Lower lobe of right lung (tissue), 2 donors: ENCODE results near the gene EIF2B4. TPM values are rescaled to one million over a fixed set of nuclear protein-coding genes. Genes with fewer than 3 reads are reported as not detected.

Experiments
- ATAC-seq, 2 donors: fragments of 200-7000 bp; cut with Tn5 transposase; one replicate each; pipeline ENCODE4 v1.9.1; 2020 to 2022; ENCODE audit warnings: mild to moderate bottlenecking in 2 of 2, moderate library complexity in 2 of 2
- DNase-seq: peaks from one replicate; pipeline ENCODE4 v3.0.0-alpha.2; 2020
- H3K27ac ChIP-seq: fragments of 200-600 bp; one replicate; pipeline ENCODE4 v1.8.0; 2022
- H3K27me3 ChIP-seq: fragments of 200-600 bp; one replicate; pipeline ENCODE4 v1.8.0; 2022; ENCODE audit warnings: low read depth
- H3K36me3 ChIP-seq: fragments of 200-600 bp; one replicate; pipeline ENCODE4 v1.8.0; 2022; ENCODE audit warnings: mild to moderate bottlenecking
- H3K4me1 ChIP-seq: fragments of 200-600 bp; one replicate; pipeline ENCODE4 v1.8.0; 2022
- H3K4me3 ChIP-seq: fragments of 200-600 bp; one replicate; pipeline ENCODE4 v1.8.0; 2022; ENCODE audit warnings: mild to moderate bottlenecking
- H3K9me3 ChIP-seq: fragments of 200-600 bp; one replicate; pipeline ENCODE4 v1.8.0; 2022
- intact Hi-C: fragments of 100-400 bp; cut with DNase I; formaldehyde crosslinking; loops from one replicate; pipeline ENCODE4 v1.11.0; 2022
- total RNA-seq: library from RNA; stranded (reverse); fragmentation: NEBNext Ultra II Directional; extraction: Animal tissue kit (Norgen Biotek cat#: 25700); gene quantifications from one replicate; pipeline ENCODE4 v1.2.1, GENCODE V29; 2021
- TF ChIP-seq, protein P1 (sequence below): fragments of 200-600 bp; IDR thresholded peaks from one replicate; pipeline ENCODE4 v1.8.0; 2022; ENCODE audit warnings: antibody characterized with exemption, mild to moderate bottlenecking
- donor health status: DM: no; HTN: yes; CAD: no; lungs with severe emphysema.

EIF2B4 gene
- total RNA-seq, 1 donor from 2014 or later, result 32.9 TPM

DNA sequence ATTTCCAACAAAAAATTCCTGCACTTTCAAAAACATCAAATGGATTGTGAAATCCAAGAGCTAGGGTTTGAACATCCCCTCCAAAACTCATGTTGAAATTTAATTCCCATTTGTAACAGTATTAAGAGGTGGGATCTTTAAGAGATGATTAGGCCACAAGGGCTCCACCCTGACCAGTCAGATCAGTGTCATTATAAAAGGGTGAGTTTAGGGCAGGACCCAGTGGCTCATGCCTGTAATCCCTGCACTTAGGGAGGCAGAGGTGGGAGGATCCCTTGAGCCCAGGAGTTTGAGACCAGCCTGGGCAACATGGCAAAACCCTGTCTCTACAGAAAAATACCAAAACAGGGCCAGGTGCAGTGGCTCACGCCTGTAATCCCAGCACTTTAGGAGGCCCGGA, 22.5 kb downstream of the EIF2B4 start:
- no peak overlapping the region for H3K27ac ChIP-seq
- peaks cover 27% of the 10 kb centered on the region for H3K36me3 ChIP-seq
- no peaks in the 10 kb centered on the region for H3K27me3 ChIP-seq
- no peaks in the 10 kb centered on the region for H3K9me3 ChIP-seq
- no peak overlapping the region for H3K4me3 ChIP-seq
- peaks cover 7% of the 10 kb centered on the region for H3K4me1 ChIP-seq
- TF ChIP-seq, protein P1, sequence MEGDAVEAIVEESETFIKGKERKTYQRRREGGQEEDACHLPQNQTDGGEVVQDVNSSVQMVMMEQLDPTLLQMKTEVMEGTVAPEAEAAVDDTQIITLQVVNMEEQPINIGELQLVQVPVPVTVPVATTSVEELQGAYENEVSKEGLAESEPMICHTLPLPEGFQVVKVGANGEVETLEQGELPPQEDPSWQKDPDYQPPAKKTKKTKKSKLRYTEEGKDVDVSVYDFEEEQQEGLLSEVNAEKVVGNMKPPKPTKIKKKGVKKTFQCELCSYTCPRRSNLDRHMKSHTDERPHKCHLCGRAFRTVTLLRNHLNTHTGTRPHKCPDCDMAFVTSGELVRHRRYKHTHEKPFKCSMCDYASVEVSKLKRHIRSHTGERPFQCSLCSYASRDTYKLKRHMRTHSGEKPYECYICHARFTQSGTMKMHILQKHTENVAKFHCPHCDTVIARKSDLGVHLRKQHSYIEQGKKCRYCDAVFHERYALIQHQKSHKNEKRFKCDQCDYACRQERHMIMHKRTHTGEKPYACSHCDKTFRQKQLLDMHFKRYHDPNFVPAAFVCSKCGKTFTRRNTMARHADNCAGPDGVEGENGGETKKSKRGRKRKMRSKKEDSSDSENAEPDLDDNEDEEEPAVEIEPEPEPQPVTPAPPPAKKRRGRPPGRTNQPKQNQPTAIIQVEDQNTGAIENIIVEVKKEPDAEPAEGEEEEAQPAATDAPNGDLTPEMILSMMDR, result no peak
- intact Hi-C loops, result no loop called here
- no peak for ATAC-seq
- no peak for DNase-seq

DNA sequence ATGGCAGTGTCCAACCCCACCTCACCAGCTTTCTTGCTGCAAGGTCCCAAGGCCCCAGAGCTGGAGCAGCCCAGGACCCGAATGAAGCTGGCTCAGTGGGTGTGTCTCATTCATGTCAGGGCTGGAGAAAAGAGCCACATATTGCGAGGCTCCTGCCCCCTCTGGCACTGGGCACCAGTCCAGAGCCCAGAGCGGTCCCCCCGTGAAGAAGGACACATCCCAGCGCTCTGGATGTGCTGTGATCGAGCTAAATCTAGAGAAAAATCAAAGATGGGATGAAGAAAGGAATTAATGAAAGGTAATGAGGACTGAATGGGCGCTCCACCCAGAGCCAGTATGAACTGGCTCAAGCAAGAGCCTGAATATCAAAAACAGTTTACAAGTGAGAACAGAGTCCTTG, 34.0 kb downstream of the EIF2B4 start:
- peaks cover 99% of the 10 kb centered on the region for H3K36me3 ChIP-seq
- no peaks in the 10 kb centered on the region for H3K4me1 ChIP-seq

DNA sequence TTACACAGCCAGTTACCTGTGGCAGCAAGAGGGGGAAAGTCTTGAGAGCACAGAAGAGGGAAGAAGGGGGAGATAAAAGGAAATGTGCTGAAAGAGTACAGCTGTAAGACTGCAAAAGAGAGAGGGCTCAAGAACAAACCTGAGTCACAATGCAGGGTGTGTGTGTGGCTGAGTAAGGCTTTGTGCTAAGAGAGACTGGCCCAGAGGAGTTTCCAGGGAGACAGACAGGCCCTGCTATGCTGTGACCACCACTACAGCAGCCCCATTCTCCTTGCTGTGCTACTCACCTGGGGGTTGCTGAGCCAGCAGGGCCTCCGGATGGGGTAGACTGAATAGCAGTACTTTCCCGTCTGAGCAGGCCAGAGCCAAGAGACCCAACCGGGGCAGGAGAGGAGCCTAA, 34.8 kb downstream of the EIF2B4 start:
- Histone ChIP-seq H3K4me1 (no peaks in the 10 kb centered on the region), H3K27ac (no peak overlapping the region), H3K9me3 (no peaks in the 10 kb centered on the region), H3K36me3 (peaks cover 98% of the 10 kb centered on the region), H3K4me3 (no peak overlapping the region), H3K27me3 (no peaks in the 10 kb centered on the region)
- intact Hi-C loops, result no loop called here
- ATAC-seq, result no peak
- DNase-seq, result peak; percentile 3
- TF ChIP-seq, protein P1, result no peak

More for the DNA sequence above, 34.0 kb downstream of the EIF2B4 start:
- Histone ChIP-seq H3K27me3 (no peaks in the 10 kb centered on the region), H3K4me3 (no peak overlapping the region), H3K9me3 (no peaks in the 10 kb centered on the region), H3K27ac (no peak overlapping the region)
- TF ChIP-seq, protein P1, result no peak
- intact Hi-C loops, result no loop called here
- ATAC-seq, result no peak
- peak; percentile 16 for DNase-seq

DNA sequence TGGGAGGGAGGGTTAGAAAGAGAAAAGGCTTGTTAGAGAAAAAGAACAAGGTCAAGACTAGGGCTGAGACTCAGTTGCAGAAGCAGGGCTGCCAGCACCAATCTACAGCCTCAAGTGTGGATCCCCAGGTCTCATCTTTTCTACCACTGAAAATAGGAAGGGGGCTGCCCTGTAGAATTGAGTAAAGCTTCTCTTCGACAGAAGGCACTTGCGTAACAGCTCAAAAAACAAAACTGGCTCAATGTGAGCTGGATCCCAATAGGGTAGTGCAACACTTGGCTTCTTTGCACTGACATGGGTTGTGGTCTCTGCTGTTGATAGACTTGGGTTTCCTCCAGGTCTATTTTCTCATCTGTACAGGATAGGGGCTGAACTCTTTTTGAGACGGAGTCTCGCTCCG, 45.4 kb downstream of the EIF2B4 start:
- no peak for DNase-seq
- H3K4me1 ChIP-seq, result peaks cover 20% of the 10 kb centered on the region
- no peaks in the 10 kb centered on the region for H3K9me3 ChIP-seq
- ATAC-seq, result no peak
- no peaks in the 10 kb centered on the region for H3K27me3 ChIP-seq
- peaks cover 39% of the 10 kb centered on the region for H3K36me3 ChIP-seq
- intact Hi-C loops, result no loop called here
- H3K27ac ChIP-seq, result no peak overlapping the region
- TF ChIP-seq, protein P1, result no peak
- H3K4me3 ChIP-seq, result no peak overlapping the region

DNA sequence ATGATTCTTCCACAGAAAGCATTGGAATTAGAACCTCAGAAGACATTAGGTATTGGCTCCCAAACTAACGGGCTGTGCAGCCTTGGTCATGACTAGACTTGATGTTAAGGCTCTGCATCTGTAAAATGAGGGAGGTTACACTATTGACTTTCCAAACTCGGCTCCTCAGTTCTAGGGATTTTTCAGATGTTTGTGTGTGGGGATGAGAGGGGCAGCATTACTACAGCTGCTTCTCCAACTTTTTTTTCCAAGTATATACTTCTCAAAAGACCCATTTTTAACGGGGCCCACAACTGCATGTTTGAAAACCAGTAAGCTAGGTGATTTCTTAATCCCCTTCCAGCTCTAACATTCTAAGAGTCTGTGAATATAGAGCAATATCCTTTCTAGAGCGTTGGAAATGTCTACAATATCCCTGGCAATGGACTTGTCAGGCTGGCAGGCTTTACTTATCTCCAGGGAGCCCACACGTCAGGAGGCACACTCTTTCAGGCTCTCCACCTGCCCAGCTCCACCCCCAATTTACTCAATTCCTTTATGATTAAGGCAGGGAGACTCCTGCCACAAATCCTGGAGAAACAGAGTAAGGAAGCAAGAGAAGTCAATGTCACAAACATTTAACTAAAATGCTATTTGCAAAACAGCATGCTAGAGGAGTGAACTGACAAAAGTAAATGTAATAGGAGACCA, 46.4 kb downstream of the EIF2B4 start:
- peak in 1 of 2 donors; percentile 45 for ATAC-seq

More for the DNA sequence above, 46.4 kb downstream of the EIF2B4 start:
- DNase-seq, result peak; percentile 13
- TF ChIP-seq, protein P1, result no peak
- Histone ChIP-seq H3K36me3 (peaks cover 30% of the 10 kb centered on the region), H3K9me3 (no peaks in the 10 kb centered on the region), H3K4me3 (peak overlapping the region; percentile 92), H3K4me1 (peaks cover 20% of the 10 kb centered on the region), H3K27ac (peak overlapping the region; percentile 99), H3K27me3 (no peaks in the 10 kb centered on the region)
- intact Hi-C loops, result no loop called here
